ENCODE data around the gene NSMCE1.

DNA sequence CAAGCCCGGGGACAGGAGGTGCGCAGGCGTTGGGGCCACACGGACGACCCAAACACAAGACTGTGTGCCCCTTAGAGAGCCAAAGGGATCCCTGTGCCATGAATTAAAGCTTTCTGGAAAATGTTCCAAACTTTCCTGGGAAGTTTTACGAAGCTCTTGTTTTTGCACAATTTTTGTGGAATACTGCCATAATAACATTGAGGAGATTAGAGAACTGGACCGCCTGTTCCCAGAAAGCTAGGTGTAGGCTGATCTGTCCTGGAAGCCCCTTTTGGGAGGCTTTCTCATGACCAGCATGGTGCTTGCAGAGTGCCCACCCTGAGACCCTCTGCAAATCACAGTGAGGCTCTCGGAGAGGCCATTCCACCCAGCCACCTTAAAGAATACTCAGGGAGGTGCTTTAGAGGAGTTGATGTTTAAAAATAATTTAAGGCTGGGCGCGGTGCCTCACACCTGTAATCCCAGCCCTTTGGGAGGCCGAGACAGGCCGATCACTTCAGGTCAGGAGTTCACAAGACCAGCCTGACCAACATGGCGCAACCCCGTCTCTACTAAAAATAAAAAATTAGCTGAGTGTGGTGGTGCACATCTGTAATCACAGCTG is 64.2 kb downstream of the NSMCE1 start:
- TF ChIP-seq CTCF (IDR thresholded peaks at IDR 0.05 in 8 of 11, conservative IDR thresholded peaks at IDR 0.05 in 3 of 11): no peak
- no peak for TF ChIP-seq POLR2A (IDR thresholded peaks at IDR 0.05)

Measured in spleen (tissue), 7 donors.